ENCODE results near the gene ACACB. TPM values are rescaled to one million over a fixed set of nuclear protein-coding genes. Genes with fewer than 3 reads are reported as not detected.
A peak's percentile ranks its signal among the peaks of the same experiment; 100 is the strongest.
"Not testable (repeated sequence)": the region's sequence is repeated elsewhere in the genome, so short reads cannot be mapped to it uniquely, and the experiment has no call there.

The ACACB gene
- total RNA-seq, 4 donors from 2014 or later, result 402 to 560 (median 525) TPM

DNA sequence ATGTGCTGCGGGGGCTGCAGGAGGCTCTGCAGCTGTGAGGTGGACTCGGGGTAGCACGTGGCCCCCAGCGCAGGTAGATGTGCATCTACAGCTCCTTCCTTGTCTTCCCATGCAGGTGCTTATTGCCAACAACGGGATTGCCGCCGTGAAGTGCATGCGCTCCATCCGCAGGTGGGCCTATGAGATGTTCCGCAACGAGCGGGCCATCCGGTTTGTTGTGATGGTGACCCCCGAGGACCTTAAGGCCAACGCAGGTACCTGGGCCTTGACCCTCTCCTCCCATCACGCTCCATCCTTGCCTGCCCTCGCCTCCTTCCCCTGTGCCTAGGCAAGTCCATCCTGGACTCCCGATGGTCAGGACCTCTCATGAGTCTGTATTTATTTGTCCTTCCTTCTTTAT, 51.4 kb downstream of the ACACB start:
- WGBS, 2 donors, result 92 to 93% methylated on average over 18 of the region's 18 CpGs
- Histone ChIP-seq H3K4me1 (no peaks in the 10 kb centered on the region), H3K27ac (no peak overlapping the region), H3K36me3 (peaks cover 0 to 87% (median 14%) of the 10 kb centered on the region in 3 donors), H3K4me3 (no peak overlapping the region), H3K9me3 (no peaks in the 10 kb centered on the region), H3K27me3 (no peaks in the 10 kb centered on the region)
- TF ChIP-seq, protein P1, sequence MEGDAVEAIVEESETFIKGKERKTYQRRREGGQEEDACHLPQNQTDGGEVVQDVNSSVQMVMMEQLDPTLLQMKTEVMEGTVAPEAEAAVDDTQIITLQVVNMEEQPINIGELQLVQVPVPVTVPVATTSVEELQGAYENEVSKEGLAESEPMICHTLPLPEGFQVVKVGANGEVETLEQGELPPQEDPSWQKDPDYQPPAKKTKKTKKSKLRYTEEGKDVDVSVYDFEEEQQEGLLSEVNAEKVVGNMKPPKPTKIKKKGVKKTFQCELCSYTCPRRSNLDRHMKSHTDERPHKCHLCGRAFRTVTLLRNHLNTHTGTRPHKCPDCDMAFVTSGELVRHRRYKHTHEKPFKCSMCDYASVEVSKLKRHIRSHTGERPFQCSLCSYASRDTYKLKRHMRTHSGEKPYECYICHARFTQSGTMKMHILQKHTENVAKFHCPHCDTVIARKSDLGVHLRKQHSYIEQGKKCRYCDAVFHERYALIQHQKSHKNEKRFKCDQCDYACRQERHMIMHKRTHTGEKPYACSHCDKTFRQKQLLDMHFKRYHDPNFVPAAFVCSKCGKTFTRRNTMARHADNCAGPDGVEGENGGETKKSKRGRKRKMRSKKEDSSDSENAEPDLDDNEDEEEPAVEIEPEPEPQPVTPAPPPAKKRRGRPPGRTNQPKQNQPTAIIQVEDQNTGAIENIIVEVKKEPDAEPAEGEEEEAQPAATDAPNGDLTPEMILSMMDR (IDR thresholded peaks at IDR 0.05), result no peak
- TF ChIP-seq EP300 (IDR thresholded peaks at IDR 0.05) (no peak), POLR2A (IDR thresholded peaks at IDR 0.05) (no peak)
- DNase-seq (ENCODE audit: low spot score in 2 of 2), result no peak

DNA sequence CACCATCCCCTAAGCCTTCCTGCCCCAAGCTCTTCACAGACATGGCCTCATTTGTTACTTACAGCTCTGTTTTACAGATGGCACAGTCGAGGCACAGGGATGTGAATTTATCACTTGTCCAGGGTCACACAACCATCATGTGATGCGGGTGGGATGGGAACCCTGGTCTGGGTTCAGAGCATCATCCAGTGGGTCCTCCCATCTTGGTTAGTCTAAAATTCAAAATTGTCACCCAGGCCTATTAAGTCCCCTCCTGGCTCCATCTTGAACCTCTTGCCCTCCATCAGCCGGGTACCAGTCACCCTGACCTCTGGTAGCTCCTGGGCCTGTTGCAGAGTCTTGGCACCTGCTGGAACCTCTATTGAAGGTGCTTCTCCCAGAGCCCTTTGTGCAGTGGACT, 52.9 kb downstream of the ACACB start:
- peaks cover 0 to 2% (median 0%) of the 10 kb centered on the region in 4 donors for H3K9me3 ChIP-seq
- peaks cover 0 to 90% (median 23%) of the 10 kb centered on the region in 3 donors for H3K36me3 ChIP-seq
- H3K4me1 ChIP-seq, result no peaks in the 10 kb centered on the region
- no peak overlapping the region for H3K4me3 ChIP-seq
- H3K27ac ChIP-seq, result no peak overlapping the region
- TF ChIP-seq POLR2A (IDR thresholded peaks at IDR 0.05), result no peak
- TF ChIP-seq EP300 (IDR thresholded peaks at IDR 0.05), result no peak
- TF ChIP-seq, protein P1 (IDR thresholded peaks at IDR 0.05), result no peak
- no peaks in the 10 kb centered on the region for H3K27me3 ChIP-seq
- WGBS, 2 donors, result 84 to 94% methylated on average over 3 of the region's 3 CpGs
- DNase-seq (ENCODE audit: low spot score in 2 of 2), result no peak

DNA sequence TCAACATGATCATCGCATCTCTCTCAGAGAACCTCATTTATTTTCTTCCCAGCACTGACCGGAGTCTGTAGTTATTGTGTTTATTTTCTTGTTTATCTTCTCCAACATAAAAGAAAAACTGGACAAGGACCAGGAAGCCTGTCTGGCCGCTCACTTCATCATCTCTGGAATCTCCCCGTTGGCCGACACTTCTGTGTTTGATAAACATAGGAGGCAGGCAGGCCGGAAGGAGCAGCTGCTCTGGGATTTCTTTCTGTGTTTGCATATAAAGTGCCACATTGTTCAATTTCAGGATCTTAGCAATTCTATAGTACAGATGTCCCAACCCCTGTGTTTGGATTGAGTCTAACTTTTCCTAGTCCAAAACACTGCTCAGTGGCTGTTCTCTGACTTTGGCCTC, 53.3 kb downstream of the ACACB start:
- WGBS, 2 donors, result 38 to 48% methylated on average over 6 of the region's 6 CpGs
- Histone ChIP-seq H3K27me3 (no peaks in the 10 kb centered on the region), H3K27ac (no peak overlapping the region), H3K36me3 (peaks cover 0 to 90% (median 25%) of the 10 kb centered on the region in 3 donors), H3K9me3 (peaks cover 0 to 6% (median 0%) of the 10 kb centered on the region in 4 donors), H3K4me3 (no peak overlapping the region), H3K4me1 (no peaks in the 10 kb centered on the region)
- TF ChIP-seq, protein P1 (IDR thresholded peaks at IDR 0.05), result no peak
- no peak for TF ChIP-seq EP300 (IDR thresholded peaks at IDR 0.05)
- no peak for TF ChIP-seq POLR2A (IDR thresholded peaks at IDR 0.05)
- no peak for DNase-seq (ENCODE audit: low spot score in 2 of 2)

DNA sequence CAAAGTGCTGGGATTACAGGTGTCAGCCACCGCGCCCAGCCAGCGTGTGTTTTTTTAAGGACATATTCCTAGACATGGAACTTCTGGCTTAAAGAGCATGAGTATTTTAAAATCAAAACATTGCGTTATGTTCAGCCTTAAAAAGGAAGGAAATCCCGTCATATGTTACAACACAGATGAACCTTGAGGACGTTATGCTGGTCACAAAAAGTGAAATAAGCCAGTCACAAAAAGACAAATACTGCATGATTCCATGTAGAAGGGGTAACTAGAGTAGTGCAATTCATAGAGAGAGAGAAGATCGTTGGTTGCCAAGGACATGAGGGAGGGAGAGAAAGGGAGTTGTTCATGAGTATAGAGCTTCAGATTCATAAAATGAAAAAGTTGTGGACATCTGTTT, 53.9 kb downstream of the ACACB start:
- Histone ChIP-seq H3K27me3 (no peaks in the 10 kb centered on the region), H3K4me1 (no peaks in the 10 kb centered on the region), H3K4me3 (no peak overlapping the region), H3K27ac (no peak overlapping the region), H3K36me3 (peaks cover 0 to 90% (median 25%) of the 10 kb centered on the region in 3 donors), H3K9me3 (peaks cover 0 to 6% (median 0%) of the 10 kb centered on the region in 4 donors)
- no peak for DNase-seq (ENCODE audit: low spot score in 2 of 2)
- TF ChIP-seq POLR2A (IDR thresholded peaks at IDR 0.05), result no peak
- TF ChIP-seq EP300 (IDR thresholded peaks at IDR 0.05), result peak in 1 of 2 donors; percentile 39
- TF ChIP-seq, protein P1 (IDR thresholded peaks at IDR 0.05), result no peak
- WGBS, 2 donors, result 78 to 82% methylated on average over 7 of the region's 7 CpGs

DNA sequence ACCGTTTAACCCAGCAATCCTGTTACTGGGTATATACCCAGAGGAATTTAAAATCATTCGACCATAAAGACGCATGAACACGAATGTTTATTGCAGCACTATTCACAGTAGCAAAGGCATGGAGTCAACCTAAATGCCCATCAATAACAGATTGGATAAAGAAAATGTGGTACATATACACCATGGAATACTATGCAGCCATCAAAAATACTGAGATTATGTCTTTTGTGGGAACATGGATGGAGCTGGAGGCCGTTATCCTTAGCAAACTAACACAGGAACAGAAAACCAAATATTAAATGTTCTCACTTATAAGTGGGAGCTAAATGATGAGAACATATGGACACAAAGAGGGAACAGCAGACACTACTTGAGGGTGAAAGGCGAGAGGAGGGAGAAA, 56.4 kb downstream of the ACACB start:
- H3K4me1 ChIP-seq; H3K27ac ChIP-seq; DNase-seq (ENCODE audit: low spot score in 2 of 2); H3K9me3 ChIP-seq; H3K27me3 ChIP-seq; H3K4me3 ChIP-seq: not testable (repeated sequence)
- WGBS, 2 donors, result 92 to 96% methylated on average over 6 of the region's 6 CpGs
- H3K36me3 ChIP-seq, result peaks cover 0 to 100% (median 25%) of the 10 kb centered on the region in 3 donors

Data from tibial nerve (tissue), 4 donors.